CD4-positive, CD25-positive, alpha-beta regulatory T cell (primary cell): ENCODE measurements around the gene VIPR2. TPM values are rescaled to one million over a fixed set of nuclear protein-coding genes. Genes with fewer than 3 reads are reported as not detected.

Source experiments
- ATAC-seq, 2 donors: fragments of 150-1000 bp; cut with Tn5 transposase; one replicate each; pipeline ENCODE4 v1.10.0; 2021; ENCODE audit warnings: low read depth in 2 of 2, moderate number of reproducible peaks in 2 of 2, moderate library complexity in 1 of 2
- DNase-seq, 3 donors: peaks; one replicate each; pipeline versions ENCODE4 v3.0.0 to v3.0.0-alpha.2; 2012 to 2022; ENCODE audit warnings: mixed read lengths in 1 of 3
- H3K27ac ChIP-seq: one replicate; pipeline ENCODE4 v1.7.0; 2013; ENCODE audit warnings: mild to moderate bottlenecking, low read length; ENCODE audit not compliant: insufficient read depth, poor library complexity, severe bottlenecking
- H3K27me3 ChIP-seq: one replicate; pipeline ENCODE4 v1.7.0; 2013; ENCODE audit warnings: low read length; ENCODE audit not compliant: control insufficient read depth, insufficient read depth
- H3K36me3 ChIP-seq: one replicate; pipeline ENCODE4 v1.7.0; 2013; ENCODE audit warnings: mild to moderate bottlenecking, low read length, moderate library complexity; ENCODE audit not compliant: control insufficient read depth, insufficient read depth
- H3K4me1 ChIP-seq: 2 replicates; pipeline ENCODE4 v1.7.0; 2013; ENCODE audit warnings: mild to moderate bottlenecking, low read length; ENCODE audit not compliant: insufficient read depth, control insufficient read depth, poor library complexity, severe bottlenecking
- H3K4me3 ChIP-seq: one replicate; pipeline ENCODE4 v1.7.0; 2013; ENCODE audit warnings: low read depth, mild to moderate bottlenecking, low read length, moderate library complexity
- H3K9me3 ChIP-seq, 2 experiments: 1 replicate in 1 of 2; 2 replicates in 1 of 2; pipeline ENCODE4 v1.7.0; 2013; ENCODE audit warnings: low read length in 2 of 2, mild to moderate bottlenecking in 1 of 2, moderate library complexity in 1 of 2; ENCODE audit not compliant: control insufficient read depth in 2 of 2
- H3K27ac Mint-ChIP-seq, 3 donors: one replicate each; pipeline ENCODE4 v1.8.0; 2020 to 2022; ENCODE audit warnings: mild to moderate bottlenecking in 3 of 3, mixed read lengths in 3 of 3, moderate library complexity in 2 of 3
- H3K27me3 Mint-ChIP-seq: one replicate; pipeline ENCODE4 v1.8.0; 2022; ENCODE audit warnings: mild to moderate bottlenecking, mixed read lengths
- H3K36me3 Mint-ChIP-seq: one replicate; pipeline ENCODE4 v1.8.0; 2020; ENCODE audit warnings: mixed read lengths
- H3K4me1 Mint-ChIP-seq, 4 donors: one replicate each; pipeline ENCODE4 v1.8.0; 2020 to 2022; ENCODE audit warnings: mixed read lengths in 4 of 4, mild to moderate bottlenecking in 1 of 4
- H3K4me3 Mint-ChIP-seq, 4 donors: one replicate each; pipeline ENCODE4 v1.8.0; 2020 to 2022; ENCODE audit warnings: mild to moderate bottlenecking in 4 of 4, mixed read lengths in 4 of 4, moderate library complexity in 3 of 4
- H3K9me3 Mint-ChIP-seq, 7 donors: one replicate each; pipeline ENCODE4 v1.8.0; 2020 to 2022; ENCODE audit warnings: mixed read lengths in 7 of 7, mild to moderate bottlenecking in 3 of 7, moderate library complexity in 2 of 7
- polyA plus RNA-seq, 4 donors: library from polyadenylated mRNA; unstranded; fragments of 300-500 nt; fragmentation: Illumina TruSeq; gene quantifications; one replicate each; pipeline ENCODE4 v1.2.3, GENCODE V29; 2021
- total RNA-seq: library from RNA; stranded (reverse); gene quantifications from one replicate; pipeline ENCODE4 v1.2.3, GENCODE V29; 2022

Gene VIPR2
- total and polyA plus RNA-seq, 5 donors from 2014 or later, result not detected

GRCh38 chr7:159040912-159041711 lies 103.6 kb downstream of the VIPR2 start:
- peaks cover 4% of the 10 kb centered on the region for H3K27me3 Mint-ChIP-seq
- Histone ChIP-seq H3K27me3 (no peaks in the 10 kb centered on the region), H3K4me1 (no peaks in the 10 kb centered on the region), H3K4me3 (no peak overlapping the region), H3K27ac (no peak overlapping the region), H3K36me3 (no peaks in the 10 kb centered on the region), H3K9me3 (no peaks in the 10 kb centered on the region)
- ATAC-seq (no peak), DNase-seq (no peak)
- H3K9me3 Mint-ChIP-seq, result peaks cover 0 to 2% (median 0%) of the 10 kb centered on the region in 7 donors
- no peaks in the 10 kb centered on the region for H3K4me1 Mint-ChIP-seq
- no peak overlapping the region for H3K4me3 Mint-ChIP-seq
- H3K27ac Mint-ChIP-seq, result no peak overlapping the region
- H3K36me3 Mint-ChIP-seq, result no peaks in the 10 kb centered on the region

- Mint-ChIP-seq H3K36me3 (no peaks in the 10 kb centered on the region), H3K27ac (no peak overlapping the region), H3K27me3 (peaks cover 4% of the 10 kb centered on the region), H3K9me3 (peaks cover 0 to 2% (median 0%) of the 10 kb centered on the region in 7 donors), H3K4me3 (no peak overlapping the region), H3K4me1 (no peaks in the 10 kb centered on the region)
- no peaks in the 10 kb centered on the region for H3K9me3 ChIP-seq
- no peak overlapping the region for H3K27ac ChIP-seq
- no peaks in the 10 kb centered on the region for H3K4me1 ChIP-seq
- H3K4me3 ChIP-seq, result no peak overlapping the region
- ATAC-seq (no peak), DNase-seq (no peak)
- no peaks in the 10 kb centered on the region for H3K36me3 ChIP-seq
- no peaks in the 10 kb centered on the region for H3K27me3 ChIP-seq
Measured at GRCh38 chr7:159040146-159040545, 104.5 kb downstream of the VIPR2 start.

GRCh38 chr7:159039716-159040115 lies 105.0 kb downstream of the VIPR2 start:
- Mint-ChIP-seq H3K27ac (no peak overlapping the region), H3K4me3 (no peak overlapping the region), H3K4me1 (no peaks in the 10 kb centered on the region), H3K27me3 (peaks cover 4% of the 10 kb centered on the region), H3K9me3 (peaks cover 0 to 2% (median 0%) of the 10 kb centered on the region in 7 donors), H3K36me3 (no peaks in the 10 kb centered on the region)
- no peak overlapping the region for H3K27ac ChIP-seq
- H3K27me3 ChIP-seq, result no peaks in the 10 kb centered on the region
- ATAC-seq (no peak), DNase-seq (no peak)
- no peaks in the 10 kb centered on the region for H3K9me3 ChIP-seq
- H3K4me1 ChIP-seq, result no peaks in the 10 kb centered on the region
- no peaks in the 10 kb centered on the region for H3K36me3 ChIP-seq
- no peak overlapping the region for H3K4me3 ChIP-seq

- H3K27me3 ChIP-seq, result no peaks in the 10 kb centered on the region
- H3K4me3 ChIP-seq, result no peak overlapping the region
- no peak overlapping the region for H3K27ac ChIP-seq
- no peak for ATAC-seq
- no peaks in the 10 kb centered on the region for H3K4me1 ChIP-seq
- H3K9me3 ChIP-seq, result no peaks in the 10 kb centered on the region
- peaks cover 8% of the 10 kb centered on the region for H3K27me3 Mint-ChIP-seq
- H3K27ac Mint-ChIP-seq, result no peak overlapping the region
- DNase-seq, result no peak
- no peaks in the 10 kb centered on the region for H3K36me3 Mint-ChIP-seq
- peaks cover 0 to under 1% (median 0%) of the 10 kb centered on the region in 7 donors for H3K9me3 Mint-ChIP-seq
- no peaks in the 10 kb centered on the region for H3K36me3 ChIP-seq
- H3K4me3 Mint-ChIP-seq, result no peak overlapping the region
- no peaks in the 10 kb centered on the region for H3K4me1 Mint-ChIP-seq
Measured at GRCh38 chr7:159038066-159038465, 106.6 kb downstream of the VIPR2 start.

GRCh38 chr7:159036916-159037605 lies 107.6 kb downstream of the VIPR2 start:
- Mint-ChIP-seq H3K9me3 (peaks cover 0 to 2% (median 0%) of the 10 kb centered on the region in 7 donors), H3K27ac (no peak overlapping the region), H3K36me3 (no peaks in the 10 kb centered on the region), H3K4me1 (no peaks in the 10 kb centered on the region), H3K27me3 (peaks cover 8% of the 10 kb centered on the region), H3K4me3 (no peak overlapping the region)
- H3K36me3 ChIP-seq, result no peaks in the 10 kb centered on the region
- no peak overlapping the region for H3K27ac ChIP-seq
- H3K27me3 ChIP-seq, result no peaks in the 10 kb centered on the region
- H3K4me1 ChIP-seq, result no peaks in the 10 kb centered on the region
- no peaks in the 10 kb centered on the region for H3K9me3 ChIP-seq
- ATAC-seq (no peak), DNase-seq (no peak)
- H3K4me3 ChIP-seq, result no peak overlapping the region

- Histone ChIP-seq H3K4me3 (no peak overlapping the region), H3K9me3 (no peaks in the 10 kb centered on the region), H3K27ac (no peak overlapping the region), H3K36me3 (no peaks in the 10 kb centered on the region), H3K27me3 (no peaks in the 10 kb centered on the region), H3K4me1 (peaks cover 2% of the 10 kb centered on the region)
- H3K4me1 Mint-ChIP-seq, result peaks cover 0 to 4% (median 0%) of the 10 kb centered on the region in 4 donors
- peaks cover 15% of the 10 kb centered on the region for H3K27me3 Mint-ChIP-seq
- H3K27ac Mint-ChIP-seq, result no peak overlapping the region
- H3K9me3 Mint-ChIP-seq, result peaks cover 0 to 2% (median 0%) of the 10 kb centered on the region in 7 donors
- ATAC-seq (no peak), DNase-seq (no peak)
- H3K4me3 Mint-ChIP-seq, result no peak overlapping the region
- H3K36me3 Mint-ChIP-seq, result no peaks in the 10 kb centered on the region
Measured at GRCh38 chr7:159035571-159036073, 109.0 kb downstream of the VIPR2 start.

- H3K4me1 ChIP-seq, result peaks cover 6% of the 10 kb centered on the region
- no peak overlapping the region for H3K4me3 ChIP-seq
- no peak for DNase-seq
- H3K4me1 Mint-ChIP-seq, result peaks cover 0 to 6% (median 0%) of the 10 kb centered on the region in 4 donors
- H3K9me3 Mint-ChIP-seq, result peaks cover 0 to 2% (median 0%) of the 10 kb centered on the region in 7 donors
- H3K27ac Mint-ChIP-seq, result no peak overlapping the region
- no peaks in the 10 kb centered on the region for H3K36me3 Mint-ChIP-seq
- no peaks in the 10 kb centered on the region for H3K9me3 ChIP-seq
- H3K27me3 Mint-ChIP-seq, result peaks cover 21% of the 10 kb centered on the region
- no peaks in the 10 kb centered on the region for H3K36me3 ChIP-seq
- no peaks in the 10 kb centered on the region for H3K27me3 ChIP-seq
- no peak overlapping the region for H3K27ac ChIP-seq
- no peak for ATAC-seq
- H3K4me3 Mint-ChIP-seq, result no peak overlapping the region
Measured at GRCh38 chr7:159034988-159035387, 109.7 kb downstream of the VIPR2 start.
